ENCODE data around the gene PRRG3. TPM values are rescaled to one million over a fixed set of nuclear protein-coding genes. Genes with fewer than 3 reads are reported as not detected.

Gene PRRG3
- total RNA-seq, 2 donors from 2014 or later = 0.68 to 1.2 TPM

GRCh38 chrX:151703487-151703886 is 8.2 kb downstream of the PRRG3 start:
- no peak for DNase-seq (ENCODE audit: low spot score)
- Histone ChIP-seq H3K36me3 (no peaks in the 10 kb centered on the region), H3K27me3 (replicated peaks; ENCODE audit: insufficient read depth) (no peaks in the 10 kb centered on the region), H3K4me3 (no peak overlapping the region), H3K9me3 (no peaks in the 10 kb centered on the region), H3K27ac (no peak overlapping the region), H3K4me1 (replicated peaks) (no peaks in the 10 kb centered on the region)
- intact Hi-C loops (cut with DNase I) = no loop called here
- WGBS = 9% methylated on average over 5 of the region's 7 CpGs
- TF ChIP-seq POLR2A (IDR thresholded peaks at IDR 0.05) (no peak), POLR2AphosphoS5 (IDR thresholded peaks at IDR 0.05) (no peak)
- TF ChIP-seq, protein P1, sequence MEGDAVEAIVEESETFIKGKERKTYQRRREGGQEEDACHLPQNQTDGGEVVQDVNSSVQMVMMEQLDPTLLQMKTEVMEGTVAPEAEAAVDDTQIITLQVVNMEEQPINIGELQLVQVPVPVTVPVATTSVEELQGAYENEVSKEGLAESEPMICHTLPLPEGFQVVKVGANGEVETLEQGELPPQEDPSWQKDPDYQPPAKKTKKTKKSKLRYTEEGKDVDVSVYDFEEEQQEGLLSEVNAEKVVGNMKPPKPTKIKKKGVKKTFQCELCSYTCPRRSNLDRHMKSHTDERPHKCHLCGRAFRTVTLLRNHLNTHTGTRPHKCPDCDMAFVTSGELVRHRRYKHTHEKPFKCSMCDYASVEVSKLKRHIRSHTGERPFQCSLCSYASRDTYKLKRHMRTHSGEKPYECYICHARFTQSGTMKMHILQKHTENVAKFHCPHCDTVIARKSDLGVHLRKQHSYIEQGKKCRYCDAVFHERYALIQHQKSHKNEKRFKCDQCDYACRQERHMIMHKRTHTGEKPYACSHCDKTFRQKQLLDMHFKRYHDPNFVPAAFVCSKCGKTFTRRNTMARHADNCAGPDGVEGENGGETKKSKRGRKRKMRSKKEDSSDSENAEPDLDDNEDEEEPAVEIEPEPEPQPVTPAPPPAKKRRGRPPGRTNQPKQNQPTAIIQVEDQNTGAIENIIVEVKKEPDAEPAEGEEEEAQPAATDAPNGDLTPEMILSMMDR (IDR thresholded peaks at IDR 0.05) = no peak

GRCh38 chrX:151704041-151704663 is 8.9 kb downstream of the PRRG3 start:
- no peak overlapping the region for H3K4me3 ChIP-seq
- TF ChIP-seq POLR2A (IDR thresholded peaks at IDR 0.05) (no peak), POLR2AphosphoS5 (IDR thresholded peaks at IDR 0.05) (no peak)
- TF ChIP-seq, protein P1 (IDR thresholded peaks at IDR 0.05) = no peak
- no peaks in the 10 kb centered on the region for H3K4me1 ChIP-seq (replicated peaks)
- H3K36me3 ChIP-seq = no peaks in the 10 kb centered on the region
- H3K9me3 ChIP-seq = no peaks in the 10 kb centered on the region
- intact Hi-C loops (cut with DNase I) = no loop called here
- no peak overlapping the region for H3K27ac ChIP-seq
- 50% methylated on average over 13 of the region's 13 CpGs for WGBS
- H3K27me3 ChIP-seq (replicated peaks; ENCODE audit: insufficient read depth) = no peaks in the 10 kb centered on the region
- DNase-seq (ENCODE audit: low spot score) = no peak

GRCh38 chrX:151708821-151709220 is 13.6 kb downstream of the PRRG3 start:
- H3K27ac ChIP-seq = no peak overlapping the region
- no peak overlapping the region for H3K4me3 ChIP-seq
- no peak for DNase-seq (ENCODE audit: low spot score)
- TF ChIP-seq, protein P1 (IDR thresholded peaks at IDR 0.05) = no peak
- TF ChIP-seq POLR2AphosphoS5 (IDR thresholded peaks at IDR 0.05) (no peak), POLR2A (IDR thresholded peaks at IDR 0.05) (no peak)
- WGBS = 93% methylated on average over 7 of the region's 7 CpGs
- intact Hi-C loops (cut with DNase I) = no loop called here
- no peaks in the 10 kb centered on the region for H3K36me3 ChIP-seq
- H3K4me1 ChIP-seq (replicated peaks) = no peaks in the 10 kb centered on the region
- H3K27me3 ChIP-seq (replicated peaks; ENCODE audit: insufficient read depth) = no peaks in the 10 kb centered on the region
- no peaks in the 10 kb centered on the region for H3K9me3 ChIP-seq

- intact Hi-C loops (cut with DNase I) = no loop called here
- H3K27me3 ChIP-seq (replicated peaks; ENCODE audit: insufficient read depth) = no peaks in the 10 kb centered on the region
- no peaks in the 10 kb centered on the region for H3K4me1 ChIP-seq (replicated peaks)
- no peak overlapping the region for H3K4me3 ChIP-seq
- H3K9me3 ChIP-seq = no peaks in the 10 kb centered on the region
- no peaks in the 10 kb centered on the region for H3K36me3 ChIP-seq
- TF ChIP-seq, protein P1 (IDR thresholded peaks at IDR 0.05) = no peak
- TF ChIP-seq POLR2A (IDR thresholded peaks at IDR 0.05) (no peak), POLR2AphosphoS5 (IDR thresholded peaks at IDR 0.05) (no peak)
- DNase-seq (ENCODE audit: low spot score) = no peak
- no peak overlapping the region for H3K27ac ChIP-seq
- 79% methylated on average over 2 of the region's 2 CpGs for WGBS
Observed at GRCh38 chrX:151710457-151710856, 15.2 kb downstream of the PRRG3 start.

GRCh38 chrX:151711154-151711553 is 15.9 kb downstream of the PRRG3 start:
- H3K4me1 ChIP-seq (replicated peaks) = no peaks in the 10 kb centered on the region
- no peaks in the 10 kb centered on the region for H3K9me3 ChIP-seq
- 54% methylated on average over 4 of the region's 5 CpGs for WGBS
- no peak for DNase-seq (ENCODE audit: low spot score)
- H3K4me3 ChIP-seq = no peak overlapping the region
- TF ChIP-seq, protein P1 (IDR thresholded peaks at IDR 0.05) = no peak
- H3K27me3 ChIP-seq (replicated peaks; ENCODE audit: insufficient read depth) = no peaks in the 10 kb centered on the region
- no peak overlapping the region for H3K27ac ChIP-seq
- intact Hi-C loops (cut with DNase I) = no loop called here
- no peaks in the 10 kb centered on the region for H3K36me3 ChIP-seq

Data from prostate gland (tissue), 2 donors.